HepG2 (cell line): ENCODE measurements around the gene GPR39. TPM values are rescaled to one million over a fixed set of nuclear protein-coding genes. Genes with fewer than 3 reads are reported as not detected.

ENCODE experiments used
- ATF4 ChIP-seq, 2 experiments: fragments of 450-650 bp in 1 of 2; sonication (generic) in 1 of 2; formaldehyde crosslinking; IDR thresholded peaks; 2 replicates each; pipeline versions ENCODE4 v1.5.0 to v1.8.0; 2020 to 2022; ENCODE audit warnings: mild to moderate bottlenecking in 1 of 2, missing genetic modification reagents in 1 of 2
- BATF2 ChIP-seq: sonication (generic); formaldehyde crosslinking; IDR thresholded peaks from 2 replicates; pipeline ENCODE4 v1.8.0; 2022; ENCODE audit warnings: mild to moderate bottlenecking, missing genetic modification reagents, moderate library complexity
- EP300 ChIP-seq, 3 experiments: sonication (generic) in 1 of 3; formaldehyde crosslinking in 1 of 3; IDR thresholded peaks; 2 replicates each; pipeline versions ENCODE4 v1.5.1 to v1.6.1; 2011 to 2020; ENCODE audit warnings: low read depth in 2 of 3, low read length in 2 of 3, borderline replicate concordance in 1 of 3, improper control_type of control experiment in 1 of 3, mild to moderate bottlenecking in 1 of 3, missing genetic modification reagents in 1 of 3, moderate library complexity in 1 of 3
- NFAT5 ChIP-seq: sonication (generic); formaldehyde crosslinking; IDR thresholded peaks from 2 replicates; pipeline ENCODE4 v1.4.0; 2020; ENCODE audit warnings: missing genetic modification reagents
- NR2C2 ChIP-seq: sonication (generic); formaldehyde crosslinking; IDR thresholded peaks from 2 replicates; pipeline ENCODE4 v1.4.0; 2020; ENCODE audit warnings: missing genetic modification reagents, mild to moderate bottlenecking, moderate library complexity, borderline replicate concordance
- RFX3 ChIP-seq: IDR thresholded peaks from 2 replicates; pipeline ENCODE4 v1.6.1; 2016; ENCODE audit warnings: missing biosample characterization, missing genetic modification reagents
- SATB2 ChIP-seq: sonication (generic); formaldehyde crosslinking; IDR thresholded peaks from 2 replicates; pipeline ENCODE4 v1.5.0; 2020; ENCODE audit warnings: missing genetic modification reagents
- SP1 ChIP-seq, 2 experiments: fragments of 450-650 bp in 1 of 2; sonication (generic) in 1 of 2; formaldehyde crosslinking in 1 of 2; IDR thresholded peaks; 2 replicates each; pipeline versions ENCODE4 v1.4.0 to v1.6.1; 2016 to 2020; ENCODE audit warnings: missing genetic modification reagents in 1 of 2
- THAP11 ChIP-seq: IDR thresholded peaks from 2 replicates; pipeline ENCODE4 v1.6.1; 2016; ENCODE audit warnings: missing biosample characterization, missing genetic modification reagents
- U2AF2 ChIP-seq: fragments of 200-400 bp; formaldehyde crosslinking; IDR thresholded peaks from 2 replicates; pipeline ENCODE4 v1.6.1; 2017; ENCODE audit warnings: low read depth, mild to moderate bottlenecking, low read length
- ZBTB44 ChIP-seq: sonication (generic); formaldehyde crosslinking; IDR thresholded peaks from 2 replicates; pipeline ENCODE4 v1.4.0; 2020; ENCODE audit warnings: missing genetic modification reagents
- ZNF574 ChIP-seq: sonication (generic); formaldehyde crosslinking; IDR thresholded peaks from 2 replicates; pipeline ENCODE4 v1.4.0; 2020; ENCODE audit warnings: missing genetic modification reagents
- ZNF660 ChIP-seq: sonication (generic); formaldehyde crosslinking; IDR thresholded peaks from 2 replicates; pipeline ENCODE4 v1.5.1; 2020; ENCODE audit warnings: mild to moderate bottlenecking, low read depth, missing genetic modification reagents, borderline replicate concordance
- ZNF790 ChIP-seq: sonication (generic); formaldehyde crosslinking; IDR thresholded peaks from 2 replicates; pipeline ENCODE4 v1.8.0; 2022; ENCODE audit warnings: missing genetic modification reagents, mild to moderate bottlenecking, borderline replicate concordance
- ZNF891 ChIP-seq: sonication (generic); formaldehyde crosslinking; IDR thresholded peaks from 2 replicates; pipeline ENCODE4 v1.5.0; 2020; ENCODE audit warnings: mild to moderate bottlenecking, missing genetic modification reagents
- polyA plus RNA-seq, 8 experiments: library from polyadenylated mRNA; depleted of rRNA in 3 of 8; stranded (reverse) in 7 of 8; unstranded in 1 of 8; fragments of >200 nt; fragmentation: Illumina TruSeq in 4 of 8; extraction: Trizol in 4 of 8; gene quantifications; 2 replicates each; pipeline versions ENCODE4 v1.2.1 to v1.2.3, GENCODE V29; 2011 to 2016; ENCODE audit warnings: low read depth in 4 of 8, missing spikeins in 1 of 8, mixed read lengths in 1 of 8; ENCODE audit not compliant: insufficient read depth in 1 of 8
- total RNA-seq, 5 experiments: library from RNA; depleted of rRNA; stranded (reverse); fragments of >200 nt; fragmentation: Illumina TruSeq; extraction: Trizol; gene quantifications; 2 replicates each; pipeline ENCODE4 v1.2.3, GENCODE V29; 2016; ENCODE audit warnings: low read depth in 1 of 5

The GPR39 gene
- total and polyA plus RNA-seq, 2 of the 13 experiments (the other 11 are each of a cell fraction or from before 2014, with no cell fraction given), result 0.16 to 0.62 TPM

- TF ChIP-seq ATF4 (CRISPR knock-in tag; IDR thresholded peaks at IDR 0.05) (0 out of 4 replicates have a peak, but pooled peaks of 1 of the 2 experiments have one; percentile 47), SP1 (IDR thresholded peaks at IDR 0.05) (no peak), SP1 (CRISPR knock-in tag; IDR thresholded peaks at IDR 0.05) (0 out of 2 replicates have a peak, but pooled peaks have one; percentile 12), U2AF2 (no peak), ZNF790 (CRISPR knock-in tag) (peak; percentile 51; the same call in 1 of the 2 replicates), ZNF574 (CRISPR knock-in tag) (peak; percentile 60; the same call in 1 of the 2 replicates), RFX3 (CRISPR knock-in tag) (no peak), ZBTB44 (CRISPR knock-in tag) (no peak; the same call in 1 of the 2 replicates), NFAT5 (CRISPR knock-in tag) (no peak), THAP11 (CRISPR knock-in tag) (peak; percentile 81), ZNF660 (CRISPR knock-in tag) (no peak), NR2C2 (CRISPR knock-in tag) (no peak), SATB2 (CRISPR knock-in tag) (no peak), EP300 (IDR thresholded peaks at IDR 0.05; ENCODE audit: low read depth in 2 of 2, low read length in 2 of 2) (peak in 1 of 2 experiments; percentile 9; a peak in 1 of 4 replicates), EP300 (CRISPR knock-in tag; IDR thresholded peaks at IDR 0.05; ENCODE audit: borderline replicate concordance) (no peak; the same call in 1 of the 2 replicates), BATF2 (CRISPR knock-in tag) (no peak), ZNF891 (CRISPR knock-in tag) (peak; percentile 74; the same call in 1 of the 2 replicates)
These were observed 486 bp upstream of the GPR39 start (continued) for GRCh38 chr2:132415915-132416722.
